ENCODE results near the gene IL22RA1.

The IL22RA1 gene

GRCh38 chr1:24098102-24098501 is 44.8 kb downstream of the IL22RA1 start:
- H3K4me3 ChIP-seq (replicated peaks; ENCODE audit: low read depth, low read length), result no peak overlapping the region
- DNase-seq (ENCODE audit: low read depth), result no peak
- no peak for TF ChIP-seq CTCF (IDR thresholded peaks at IDR 0.05; ENCODE audit: low read length, missing control alignments)

GRCh38 chr1:24097663-24098062 is 45.3 kb downstream of the IL22RA1 start:
- no peak overlapping the region for H3K4me3 ChIP-seq (replicated peaks; ENCODE audit: low read depth, low read length)
- no peak for TF ChIP-seq CTCF (IDR thresholded peaks at IDR 0.05; ENCODE audit: low read length, missing control alignments)
- no peak for DNase-seq (ENCODE audit: low read depth)

GRCh38 chr1:24096739-24097103 is 46.2 kb downstream of the IL22RA1 start:
- TF ChIP-seq CTCF (IDR thresholded peaks at IDR 0.05; ENCODE audit: low read length, missing control alignments), result no peak
- no peak for DNase-seq (ENCODE audit: low read depth)
- no peak overlapping the region for H3K4me3 ChIP-seq (replicated peaks; ENCODE audit: low read depth, low read length)

DNA sequence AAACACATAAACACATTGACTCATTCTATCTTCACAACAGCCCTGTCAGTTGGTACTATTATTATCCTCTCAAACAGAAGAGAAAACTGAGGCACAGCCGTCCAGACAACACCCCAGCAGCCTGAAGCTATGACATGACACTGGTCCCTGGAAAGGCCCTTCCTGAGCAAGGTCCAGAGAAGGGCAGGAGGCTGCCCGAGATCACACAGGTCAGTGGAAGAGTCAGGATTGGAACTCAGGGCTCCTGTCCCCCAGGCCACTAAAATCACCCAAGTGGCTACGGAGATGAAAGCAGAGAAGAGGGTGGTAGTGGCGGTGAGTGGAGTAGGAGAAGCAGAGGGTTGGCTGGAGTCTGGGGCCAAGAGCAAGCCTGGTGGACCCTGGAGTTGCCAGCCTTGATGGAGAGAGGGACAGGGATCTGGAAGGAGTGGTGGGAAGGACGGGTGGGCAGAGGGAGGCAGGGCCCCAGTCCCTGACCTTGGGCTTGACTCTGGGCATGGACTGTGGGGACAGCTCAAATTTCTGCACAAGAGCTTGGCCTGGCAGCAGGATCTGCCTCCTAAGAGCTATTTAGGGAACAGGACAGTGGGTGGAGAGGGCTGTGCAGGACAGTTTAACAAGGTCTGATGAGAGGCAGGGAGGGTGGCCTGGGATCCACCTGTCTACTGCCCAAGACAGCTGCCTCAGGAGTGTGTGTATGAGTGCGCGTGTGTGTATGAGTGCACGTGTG is 46.8 kb downstream of the IL22RA1 start:
- H3K4me3 ChIP-seq (replicated peaks; ENCODE audit: low read depth, low read length), result no peak overlapping the region
- no peak for DNase-seq (ENCODE audit: low read depth)
- TF ChIP-seq CTCF (IDR thresholded peaks at IDR 0.05; ENCODE audit: low read length, missing control alignments), result no peak

GRCh38 chr1:24095140-24095859 is 47.6 kb downstream of the IL22RA1 start:
- no peak for DNase-seq (ENCODE audit: low read depth)
- no peak for TF ChIP-seq CTCF (IDR thresholded peaks at IDR 0.05; ENCODE audit: low read length, missing control alignments)
- no peak overlapping the region for H3K4me3 ChIP-seq (replicated peaks; ENCODE audit: low read depth, low read length)

DNA sequence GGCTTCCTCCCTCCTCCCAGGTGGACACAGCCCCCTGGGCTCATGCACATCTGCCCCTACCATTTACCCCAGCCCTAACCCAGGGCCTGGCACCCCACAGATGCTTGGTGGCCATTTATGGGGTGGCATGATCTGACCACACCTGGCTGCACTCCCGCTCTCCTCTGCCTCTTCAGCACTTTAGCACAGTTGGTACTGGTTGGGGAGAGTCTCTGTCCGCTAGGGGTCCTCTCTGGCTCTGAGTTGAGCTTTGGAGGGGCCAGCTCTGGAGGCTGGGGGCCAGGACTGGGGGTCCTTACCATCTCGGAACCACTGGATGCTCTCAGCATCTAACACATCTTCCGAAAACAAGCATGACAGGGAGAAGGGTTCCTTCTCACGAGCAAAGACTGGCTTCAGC is 48.4 kb downstream of the IL22RA1 start:
- DNase-seq (ENCODE audit: low read depth), result no peak
- no peak overlapping the region for H3K4me3 ChIP-seq (replicated peaks; ENCODE audit: low read depth, low read length)
- no peak for TF ChIP-seq CTCF (IDR thresholded peaks at IDR 0.05; ENCODE audit: low read length, missing control alignments)

All from fibroblast of pulmonary artery (primary cell).